Measurements from ENCODE around the gene TIMM50.
"Not testable (repeated sequence)": the region's sequence is repeated elsewhere in the genome, so short reads cannot be mapped to it uniquely, and the experiment has no call there.

TIMM50 gene

GRCh38 chr19:39480337-39481228, at the start of gene TIMM50:
Gene TIMM50 (plus strand): TSS chr19:39480838. CDS start chr19:39480854, 16 bp downstream.
- DNase-seq, result peak; percentile 88

- no peak for DNase-seq
Measured at GRCh38 chr19:39432677-39433025, 48.0 kb upstream of the TIMM50 start.

- no peak for DNase-seq
Measured at GRCh38 chr19:39433480-39434079, 47.1 kb upstream of the TIMM50 start.

- DNase-seq, result no peak
Measured at GRCh38 chr19:39434123-39435076, 46.2 kb upstream of the TIMM50 start.

GRCh38 chr19:39435499-39436349, 44.9 kb upstream of the TIMM50 start, which contains the start of gene RPS16:
Gene RPS16 (minus strand): TSS chr19:39435949. CDS start chr19:39435895, 54 bp downstream.
- DNase-seq, result peak; percentile 98

- DNase-seq, result no peak
Measured at GRCh38 chr19:39436350-39436716, 44.3 kb upstream of the TIMM50 start.

- DNase-seq, result no peak
Measured at GRCh38 chr19:39438270-39438934, 42.2 kb upstream of the TIMM50 start.

- DNase-seq, result no peak
Measured at GRCh38 chr19:39444598-39445195, 35.9 kb upstream of the TIMM50 start.

GRCh38 chr19:39445196-39446111, 35.2 kb upstream of the TIMM50 start, which contains the start of gene SUPT5H:
Gene SUPT5H (plus strand): TSS chr19:39445582. CDS start chr19:39445891, 309 bp downstream.
- peak; percentile 96 for DNase-seq

- no peak for DNase-seq
Measured at GRCh38 chr19:39446365-39447084, 34.1 kb upstream of the TIMM50 start.

- DNase-seq, result no peak
Measured at GRCh38 chr19:39448271-39448670, 32.4 kb upstream of the TIMM50 start.

GRCh38 chr19:39449116-39449797, 31.4 kb upstream of the TIMM50 start:
- no peak for DNase-seq

GRCh38 chr19:39451257-39451656, 29.4 kb upstream of the TIMM50 start:
- DNase-seq, result not testable (repeated sequence)

- DNase-seq, result no peak
Measured at GRCh38 chr19:39463403-39463802, 17.2 kb upstream of the TIMM50 start.

GRCh38 chr19:39465956-39466747, 14.5 kb upstream of the TIMM50 start:
- DNase-seq, result no peak

- DNase-seq, result no peak
Measured at GRCh38 chr19:39467941-39468340, 12.7 kb upstream of the TIMM50 start.

- no peak for DNase-seq
Measured at GRCh38 chr19:39469036-39469435, 11.6 kb upstream of the TIMM50 start.

- no peak for DNase-seq
Measured at GRCh38 chr19:39469567-39469966, 11.1 kb upstream of the TIMM50 start.

Data from DMS153 (cell line).